A549 (cell line): ENCODE data around the gene PAGR1. TPM values are rescaled to one million over a fixed set of nuclear protein-coding genes. Genes with fewer than 3 reads are reported as not detected.

ENCODE experiments used
- ATAC-seq, 2 experiments: fragments of 200-7000 bp in 1 of 2; fragments of >200 bp in 1 of 2; cut with Nextera tagmentation in 1 of 2; cut with Tn5 transposase in 1 of 2; 3 replicates each; pipeline versions ENCODE4 v1.8.0 to v1.9.1; 2018 to 2020; ENCODE audit warnings: mild to moderate bottlenecking in 1 of 2, moderate library complexity in 1 of 2
- CTCF ChIA-PET: fragments of 300-600 bp; sonication (Branson Sonifier 250); formaldehyde crosslinking; extraction: SDS; loops from one replicate; lab custom pipeline; 2021; ENCODE audit warnings: antibody characterized with exemption, inconsistent platforms; lab: Yijun Ruan, JAX
- POLR2A ChIA-PET: fragments of 350-600 bp; formaldehyde crosslinking; extraction: SDS; loops from one replicate; lab custom pipeline; 2021; ENCODE audit warnings: antibody characterized with exemption, inconsistent platforms; lab: Yijun Ruan, JAX
- DNase-seq, 2 experiments: peaks; one replicate each; pipeline versions ENCODE4 v3.0.0 to v3.0.0-alpha.2; 2011 to 2016; ENCODE audit warnings: low read depth in 1 of 2, low spot score in 1 of 2
- FAIRE-seq: peaks from 2 replicates; lab custom pipeline; 2011; peaks lifted over from hg19 to GRCh38; lab: Jason Lieb, UNC
- H3K27ac ChIP-seq, 2 experiments: fragments of >200 bp; sonication (Bioruptor Twin); formaldehyde crosslinking; 3 replicates each; pipeline ENCODE4 v1.5.1; 2016 to 2017
- H3K4me1 ChIP-seq: fragments of >200 bp; sonication (Bioruptor Twin); formaldehyde crosslinking; 3 replicates; pipeline ENCODE4 v1.6.1; 2016
- H3K4me2 ChIP-seq: fragments of >200 bp; sonication (Bioruptor Twin); formaldehyde crosslinking; 3 replicates; pipeline ENCODE4 v1.6.1; 2016
- H3K4me3 ChIP-seq: fragments of >200 bp; sonication (Bioruptor Twin); formaldehyde crosslinking; 3 replicates; pipeline ENCODE4 v1.5.1; 2016
- H3K9me3 ChIP-seq: fragments of >200 bp; sonication (Bioruptor Twin); formaldehyde crosslinking; 3 replicates; pipeline ENCODE4 v1.6.1; 2016
- ATOH8 ChIP-seq: fragments of 250-450 bp; sonication (Bioruptor Pico); IDR thresholded peaks from 2 replicates; pipeline ENCODE4 v1.5.0; 2020; ENCODE audit warnings: low read depth, mild to moderate bottlenecking, moderate library complexity
- BCL3 ChIP-seq: fragments of >200 bp; sonication (Bioruptor Twin); formaldehyde crosslinking; IDR thresholded peaks from 3 replicates; pipeline ENCODE4 v1.6.1; 2016
- CBX2 ChIP-seq: fragments of 200-600 bp; sonication (generic); IDR thresholded peaks from 2 replicates; pipeline ENCODE4 v1.6.1; 2016; ENCODE audit warnings: low read depth, mild to moderate bottlenecking, borderline replicate concordance
- CHD4 ChIP-seq: fragments of 200-600 bp; sonication (generic); IDR thresholded peaks from 2 replicates; pipeline ENCODE4 v1.6.1; 2016; ENCODE audit warnings: antibody characterized with exemption, mild to moderate bottlenecking, borderline replicate concordance
- CTCF ChIP-seq: fragments of >200 bp; sonication (Bioruptor Twin); formaldehyde crosslinking; IDR thresholded peaks from 3 replicates; pipeline ENCODE4 v1.5.1; 2016
- E2F6 ChIP-seq: IDR thresholded peaks from 2 replicates; pipeline ENCODE4 v1.6.1; 2012; ENCODE audit warnings: low read depth, borderline replicate concordance
- ELK1 ChIP-seq: fragments of 150-350 bp; IDR thresholded peaks from 2 replicates; pipeline ENCODE4 v1.6.1; 2014; ENCODE audit warnings: low read depth, mild to moderate bottlenecking, low read length
- FOSB ChIP-seq: fragments of 250-450 bp; sonication (Bioruptor Pico); IDR thresholded peaks from 2 replicates; pipeline ENCODE4 v1.5.0; 2020; ENCODE audit warnings: mild to moderate bottlenecking, moderate library complexity
- FOSL2 ChIP-seq, 2 experiments: fragments of 450-650 bp in 1 of 2; fragments of >200 bp in 1 of 2; sonication (Bioruptor Twin) in 1 of 2; formaldehyde crosslinking; IDR thresholded peaks; 2 replicates each; pipeline versions ENCODE4 v1.5.0 to v1.6.1; 2016 to 2020; ENCODE audit warnings: mild to moderate bottlenecking in 1 of 2, moderate library complexity in 1 of 2
- HOXB5 ChIP-seq: fragments of 250-450 bp; sonication (Bioruptor Pico); IDR thresholded peaks from 2 replicates; pipeline ENCODE4 v1.5.0; 2020; ENCODE audit warnings: mild to moderate bottlenecking, moderate library complexity
- JUN ChIP-seq, 2 experiments: fragments of >200 bp; sonication (Bioruptor Twin); formaldehyde crosslinking; IDR thresholded peaks; 2 replicates in 1 of 2; 3 replicates in 1 of 2; pipeline ENCODE4 v1.6.1; 2016 to 2017
- KDM5A ChIP-seq: fragments of 200-600 bp; sonication (generic); IDR thresholded peaks from 2 replicates; pipeline ENCODE4 v1.6.1; 2016; ENCODE audit warnings: antibody characterized with exemption, mild to moderate bottlenecking
- MAX ChIP-seq: IDR thresholded peaks from 2 replicates; pipeline ENCODE4 v1.6.1; 2012
- MYC ChIP-seq: IDR thresholded peaks from 2 replicates; pipeline ENCODE4 v1.6.1; 2012; ENCODE audit warnings: mild to moderate bottlenecking, inconsistent platforms, low read length, improper control_type of control experiment, borderline replicate concordance
- PHF8 ChIP-seq: fragments of 200-600 bp; sonication (generic); IDR thresholded peaks from 2 replicates; pipeline ENCODE4 v1.6.1; 2016; ENCODE audit warnings: low read depth, mild to moderate bottlenecking, antibody characterized with exemption, moderate library complexity, borderline replicate concordance
- POLR2A ChIP-seq: IDR thresholded peaks from 2 replicates; pipeline ENCODE4 v1.6.1; 2012; ENCODE audit warnings: mild to moderate bottlenecking, low read length
- POLR2AphosphoS2 ChIP-seq: conservative IDR thresholded peaks from 2 replicates; pipeline ENCODE4 v1.6.1; 2012; ENCODE audit warnings: low read length, improper control_type of control experiment, inconsistent platforms
- RAD21 ChIP-seq, 2 experiments: fragments of >200 bp in 1 of 2; sonication (Bioruptor Twin) in 1 of 2; formaldehyde crosslinking in 1 of 2; IDR thresholded peaks in 1 of 2; conservative IDR thresholded peaks in 1 of 2; 2 replicates in 1 of 2; 3 replicates in 1 of 2; pipeline ENCODE4 v1.6.1; 2012 to 2018; ENCODE audit warnings: inconsistent platforms in 1 of 2
- RCOR1 ChIP-seq: fragments of 150-350 bp; IDR thresholded peaks from 2 replicates; pipeline ENCODE4 v1.6.1; 2014; ENCODE audit warnings: antibody characterized with exemption, low read length, low read depth
- REST ChIP-seq: fragments of 200-600 bp; sonication (generic); IDR thresholded peaks from 2 replicates; pipeline ENCODE4 v1.6.1; 2016; ENCODE audit warnings: antibody characterized with exemption, mild to moderate bottlenecking, moderate library complexity
- SMC3 ChIP-seq: fragments of >200 bp; sonication (Bioruptor Twin); formaldehyde crosslinking; IDR thresholded peaks from 3 replicates; pipeline ENCODE4 v1.6.1; 2018; ENCODE audit warnings: inconsistent platforms
- SREBF2 ChIP-seq: fragments of 450-650 bp; IDR thresholded peaks from 2 replicates; pipeline ENCODE4 v1.6.1; 2014; ENCODE audit warnings: mild to moderate bottlenecking, moderate library complexity
- TFCP2L1 ChIP-seq: fragments of 250-450 bp; sonication (Bioruptor Pico); IDR thresholded peaks from 2 replicates; pipeline ENCODE4 v1.5.0; 2021; ENCODE audit warnings: mild to moderate bottlenecking
- USF2 ChIP-seq: fragments of 450-650 bp; IDR thresholded peaks from 2 replicates; pipeline ENCODE4 v1.6.1; 2014; ENCODE audit warnings: antibody characterized with exemption
- whole genome bisulfite sequencing: methylation state at CpG from one replicate; pipeline ENCODE4 v1.1.6; 2017; ENCODE audit errors: missing lambda C conversion rate; 5-methylcytosine and 5-hydroxymethylcytosine counted together
- polyA minus RNA-seq: library from RNA; depleted of rRNA, polyadenylated mRNA; stranded (reverse); fragments of >200 nt; gene quantifications from 2 replicates; pipeline ENCODE4 v1.2.3, GENCODE V29; 2011; rRNA and poly(A)+ RNA removed
- polyA plus RNA-seq, 4 experiments: library from polyadenylated mRNA; depleted of rRNA in 3 of 4; stranded (reverse); fragments of >200 nt; fragmentation: RNase III in 1 of 4; extraction: RNeasy Plus Mini Kit Qiagen cat#74134 plus additional on column Dnase treatment in 1 of 4; gene quantifications; 2 replicates in 3 of 4; 3 replicates in 1 of 4; pipeline ENCODE4 v1.2.3, GENCODE V29; 2011 to 2017

The PAGR1 gene
- polyA plus RNA-seq (2011; rRNA removed) = 18.9 and 26.7 TPM in 2 replicates
- 43.8 and 50.3 TPM in 2 replicates for polyA plus RNA-seq (2012; cell fraction: cytosol; rRNA removed)
- 25.9 and 29.0 TPM in 2 replicates for polyA plus RNA-seq (2012; cell fraction: nucleus; rRNA removed)
- 41.0 to 44.5 TPM (median 43.1 TPM) in 3 replicates for polyA plus RNA-seq (2017; fragmentation: RNase III; extraction: RNeasy Plus Mini Kit Qiagen cat#74134 plus additional on column Dnase treatment)
- polyA minus RNA-seq = 4.3 and 5.9 TPM in 2 replicates

- POLR2A ChIA-PET = interaction anchor here (0.6 to 2.1 kb wide), 8 partner anchors 8 to 867 kb away, joined by 3 to 14 read pairs (median 5); partner anchors contain the start of genes ALDOA, KIF22 and MAZ
- peak; percentile 95 to 100 for DNase-seq
- CTCF ChIA-PET = interaction anchor here (0.5 to 24.4 kb wide), 27 partner anchors 9 to 268 kb away, joined by 3 to 568 read pairs (median 4); partner anchors contain the start of genes ASPHD1, KIF22, MAZ and TMEM219
- WGBS = 1% methylated on average over 44 of the region's 70 CpGs
- Histone ChIP-seq H3K27ac (peak within 1 kb of the TSS; percentile 98 to 99), H3K4me3 (peak within 1 kb of the TSS; percentile 92), H3K9me3 (no peaks in the 10 kb centered on the region), H3K4me1 (peaks cover 39% of the 10 kb centered on the region), H3K4me2 (peak within 1 kb of the TSS; percentile 97)
- TF ChIP-seq REST (no peak), KDM5A (0 out of 2 replicates have a peak, but pooled peaks have one; percentile 30), MAX (peak; percentile 93), BCL3 (0 out of 3 replicates have a peak, but pooled peaks have one; percentile 55), RCOR1 (no peak), CHD4 (no peak), CBX2 (no peak), POLR2AphosphoS2 (no peak), CTCF (peak; percentile 92), MYC (peak; percentile 89), TFCP2L1 (0 out of 2 replicates have a peak, but pooled peaks have one; percentile 43), ELK1 (no peak), FOSL2 (IDR thresholded peaks at IDR 0.05) (no peak), FOSL2 (CRISPR knock-in tag; IDR thresholded peaks at IDR 0.05) (0 out of 2 replicates have a peak, but pooled peaks have one; percentile 3), ATOH8 (no peak), POLR2A (peak; percentile 88), E2F6 (peak; percentile 84), HOXB5 (CRISPR knock-in tag) (peak; percentile 52; the same call in 1 of the 2 replicates), PHF8 (no peak), SMC3 (peak; percentile 70), USF2 (no peak), FOSB (CRISPR knock-in tag) (no peak), JUN (IDR thresholded peaks at IDR 0.05) (peak; percentile 80 to 85; a peak in 2 of 5 replicates), SREBF2 (no peak), RAD21 (conservative IDR thresholded peaks at IDR 0.05 in 1 of 2, IDR thresholded peaks at IDR 0.05 in 1 of 2) (peak; percentile 51 to 68)
- ATAC-seq = peak; percentile 49 to 72
- peak; percentile 84 for FAIRE-seq
Measured at GRCh38 chr16:29815793-29816693, at the start of gene PAGR1. Gene PAGR1 (plus strand): TSS chr16:29816152. CDS start chr16:29816526, 374 bp downstream.
